K562 (cell line): ENCODE results near the gene P2RY13. TPM values are rescaled to one million over a fixed set of nuclear protein-coding genes. Genes with fewer than 3 reads are reported as not detected.

Experiments
- ATAC-seq: fragments of 200-7000 bp; cut with Tn5 transposase; 3 replicates; pipeline ENCODE4 v1.9.1; 2020; ENCODE audit warnings: moderate library complexity
- BruUV-seq: library from RNA; stranded (reverse); fragments of 400-500 nt; replicated peaks from 2 replicates; lab custom pipeline; 2021; lab: Mats Ljungman, UMichigan
- CTCF ChIA-PET: fragments of 300-600 bp; formaldehyde crosslinking; extraction: SDS; loops from one replicate; lab custom pipeline; 2021; ENCODE audit warnings: low intra/inter-chr PET ratio; lab: Yijun Ruan, JAX
- POLR2A ChIA-PET: fragments of 300-600, 350-650 bp; sonication (Branson Sonifier 250); formaldehyde crosslinking; extraction: SDS; loops from one replicate; lab custom pipeline; 2021; ENCODE audit warnings: antibody characterized with exemption, inconsistent platforms; lab: Yijun Ruan, JAX
- DNase-seq, 4 experiments: peaks; one replicate each; pipeline versions ENCODE4 v3.0.0 to v3.0.0-alpha.2; 2011 to 2018; ENCODE audit warnings: low spot score in 3 of 4, mixed read lengths in 3 of 4; ENCODE audit errors: extremely low read depth in 1 of 4
- FAIRE-seq: peaks from 2 replicates; lab custom pipeline; 2011; peaks lifted over from hg19 to GRCh38; lab: Jason Lieb, UNC
- H2AFZ ChIP-seq: 2 replicates; pipeline ENCODE4 v1.6.0; 2011; ENCODE audit warnings: low read depth, low read length, control low read depth, inconsistent platforms
- H3K27ac ChIP-seq: fragments of 200-600 bp; 3 replicates; pipeline ENCODE4 v1.8.0; 2011; ENCODE audit warnings: low read depth, mild to moderate bottlenecking, control low read depth, inconsistent platforms, low read length, moderate library complexity, mixed read lengths; ENCODE audit errors: extremely low read depth
- H3K27me3 ChIP-seq, 2 experiments: fragments of 300-600 bp in 1 of 2; 2 replicates in 1 of 2; 3 replicates in 1 of 2; pipeline versions ENCODE4 v1.6.0 to v1.8.0; 2011; ENCODE audit warnings: inconsistent platforms in 2 of 2, low read length in 2 of 2, mild to moderate bottlenecking in 1 of 2, mixed read lengths in 1 of 2, moderate library complexity in 1 of 2; ENCODE audit not compliant: control insufficient read depth in 2 of 2, insufficient read depth in 2 of 2
- H3K36me3 ChIP-seq: fragments of 300-600 bp; 3 replicates; pipeline ENCODE4 v1.8.0; 2011; ENCODE audit warnings: mild to moderate bottlenecking, low read length, inconsistent platforms; ENCODE audit not compliant: control insufficient read depth, insufficient read depth
- H3K4me1 ChIP-seq, 2 experiments: fragments of 200-600 bp in 1 of 2; replicated peaks in 1 of 2; 2 replicates in 1 of 2; 3 replicates in 1 of 2; pipeline versions ENCODE4 v1.5.1 to v1.8.0; 2011; ENCODE audit warnings: inconsistent platforms in 2 of 2, low read length in 2 of 2, mild to moderate bottlenecking in 1 of 2, mixed read lengths in 1 of 2, moderate library complexity in 1 of 2; ENCODE audit not compliant: control insufficient read depth in 2 of 2, insufficient read depth in 2 of 2
- H3K4me2 ChIP-seq: 2 replicates; pipeline ENCODE4 v1.6.1; 2011; ENCODE audit warnings: low read length, control low read depth, inconsistent platforms, mixed read lengths; ENCODE audit not compliant: insufficient read depth
- H3K4me3 ChIP-seq: fragments of 200-600 bp; sonication (generic), shearing (Covaris generic); 2 replicates; pipeline ENCODE4 v1.5.1; 2016; ENCODE audit warnings: control low read depth, inconsistent platforms
- H3K79me2 ChIP-seq: fragments of 200-600 bp; 3 replicates; pipeline ENCODE4 v1.8.0; 2011; ENCODE audit warnings: low read length, inconsistent platforms; ENCODE audit not compliant: control insufficient read depth, insufficient read depth
- H3K9ac ChIP-seq, 2 experiments: 2 replicates each; pipeline versions ENCODE4 v1.6.0 to v1.6.1; 2011; ENCODE audit warnings: low read depth in 2 of 2, low read length in 2 of 2, control low read depth in 1 of 2, inconsistent platforms in 1 of 2, mild to moderate bottlenecking in 1 of 2, mixed read lengths in 1 of 2; ENCODE audit not compliant: insufficient read depth in 1 of 2
- H3K9me1 ChIP-seq: one replicate; pipeline ENCODE4 v1.6.0; 2011; ENCODE audit warnings: inconsistent platforms, mild to moderate bottlenecking, low read length, moderate library complexity; ENCODE audit not compliant: control insufficient read depth, insufficient read depth
- H3K9me3 ChIP-seq: replicated peaks from 2 replicates; pipeline ENCODE4 v1.5.1; 2011; ENCODE audit warnings: low read depth, low read length, inconsistent platforms; ENCODE audit not compliant: control insufficient read depth, insufficient read depth
- H4K20me1 ChIP-seq: replicated peaks from 2 replicates; pipeline ENCODE4 v1.6.1; 2011; ENCODE audit warnings: low read length, inconsistent platforms, mixed read lengths; ENCODE audit not compliant: control insufficient read depth, insufficient read depth
- ARID1B ChIP-seq: fragments of 450-650 bp; IDR thresholded peaks from 2 replicates; pipeline ENCODE4 v1.6.1; 2016; ENCODE audit warnings: antibody characterized with exemption, mild to moderate bottlenecking, inconsistent platforms
- ETV1 ChIP-seq: fragments of 450-650 bp; conservative IDR thresholded peaks from 2 replicates; pipeline ENCODE4 v1.6.1; 2016; ENCODE audit warnings: missing genetic modification characterization, control low read depth, low read depth, missing compliant biosample characterization
- FOXA3 ChIP-seq, 2 experiments: fragments of 450-650 bp in 1 of 2; sonication (generic) in 1 of 2; formaldehyde crosslinking; IDR thresholded peaks in 1 of 2; conservative IDR thresholded peaks in 1 of 2; 2 replicates each; pipeline versions ENCODE4 v1.4.0 to v1.8.0; 2020 to 2022; ENCODE audit warnings: mild to moderate bottlenecking in 2 of 2, missing genetic modification reagents in 1 of 2
- GABPA ChIP-seq: fragments of 200-800 bp; sonication (Bioruptor generic); conservative IDR thresholded peaks from 2 replicates; pipeline ENCODE4 v1.6.1; 2016; ENCODE audit warnings: low read depth, missing genetic modification characterization, missing compliant biosample characterization
- ILK ChIP-seq: fragments of 450-650 bp; IDR thresholded peaks from 2 replicates; pipeline ENCODE4 v1.6.1; 2016; ENCODE audit warnings: missing genetic modification characterization, low read depth, mild to moderate bottlenecking, missing compliant biosample characterization, moderate library complexity, borderline replicate concordance
- KAT7 ChIP-seq: sonication (generic); formaldehyde crosslinking; IDR thresholded peaks from 2 replicates; pipeline ENCODE4 v1.8.0; 2022; ENCODE audit warnings: missing genetic modification reagents, mild to moderate bottlenecking, borderline replicate concordance
- MYC ChIP-seq, 2 experiments: fragments of 250-450 bp in 1 of 2; sonication (Bioruptor Pico) in 1 of 2; IDR thresholded peaks; 2 replicates each; pipeline versions ENCODE4 v1.5.1 to v1.6.1; 2012 to 2021; ENCODE audit warnings: low read depth in 2 of 2, borderline replicate concordance in 1 of 2, improper control_type of control experiment in 1 of 2, low read length in 1 of 2, mild to moderate bottlenecking in 1 of 2, moderate library complexity in 1 of 2
- MYNN ChIP-seq, 2 experiments: sonication (generic); formaldehyde crosslinking in 1 of 2; IDR thresholded peaks; 2 replicates each; pipeline versions ENCODE4 v1.5.0 to v1.6.1; 2016 to 2020; ENCODE audit warnings: antibody characterized with exemption in 1 of 2, missing genetic modification reagents in 1 of 2
- NCOR1 ChIP-seq: fragments of 450-650 bp; IDR thresholded peaks from 2 replicates; pipeline ENCODE4 v1.6.1; 2016; ENCODE audit warnings: mild to moderate bottlenecking, moderate library complexity
- NFE2L1 ChIP-seq: fragments of 450-650 bp; IDR thresholded peaks from 2 replicates; pipeline ENCODE4 v1.6.1; 2016; ENCODE audit warnings: missing genetic modification characterization, low read depth, mild to moderate bottlenecking, missing compliant biosample characterization, moderate library complexity, borderline replicate concordance
- NR3C1 ChIP-seq: sonication (generic); formaldehyde crosslinking; IDR thresholded peaks from 2 replicates; pipeline ENCODE4 v1.8.1; 2022; ENCODE audit warnings: missing genetic modification reagents
- POLR2A ChIP-seq: fragments of 450-650 bp; conservative IDR thresholded peaks from 2 replicates; pipeline ENCODE4 v1.6.1; 2016
- RBM39 ChIP-seq: fragments of 200-400 bp; formaldehyde crosslinking; optimal IDR thresholded peaks from 2 replicates; pipeline ENCODE3; 2018; ENCODE audit warnings: low read depth, low read length
- SMARCC2 ChIP-seq: fragments of 450-650 bp; IDR thresholded peaks from 2 replicates; pipeline ENCODE4 v1.6.1; 2017; ENCODE audit warnings: antibody characterized with exemption, moderate library complexity, mild to moderate bottlenecking, low read depth
- STAT5A ChIP-seq: IDR thresholded peaks from 2 replicates; pipeline ENCODE4 v1.6.1; 2012; ENCODE audit warnings: low read length, inconsistent platforms, borderline replicate concordance
- TBL1XR1 ChIP-seq, 2 experiments: IDR thresholded peaks; 2 replicates each; pipeline ENCODE4 v1.6.1; 2012; ENCODE audit warnings: improper control_type of control experiment in 2 of 2, low read length in 2 of 2, mild to moderate bottlenecking in 1 of 2
- ZNF175 ChIP-seq: fragments of 200-800 bp; sonication (Bioruptor generic); IDR thresholded peaks from 2 replicates; pipeline ENCODE4 v1.6.1; 2016; ENCODE audit warnings: low read depth, mild to moderate bottlenecking, missing genetic modification characterization, missing compliant biosample characterization
- ZNF212 ChIP-seq: fragments of 450-650 bp; formaldehyde crosslinking; IDR thresholded peaks from 2 replicates; pipeline ENCODE4 v1.4.0; 2020; ENCODE audit warnings: mild to moderate bottlenecking
- ZNF3 ChIP-seq: fragments of 250-450 bp; sonication (Bioruptor Pico); IDR thresholded peaks from 2 replicates; pipeline ENCODE4 v1.5.0; 2021; ENCODE audit warnings: mild to moderate bottlenecking, moderate library complexity
- WGBS: fragments of 100-300 bp; shearing (Covaris generic); methylation state at CpG from one replicate; pipeline ENCODE4 v1.1.6; 2016; ENCODE audit warnings: low coverage, mixed read lengths; ENCODE audit not compliant: insufficient coverage; ENCODE audit errors: missing lambda C conversion rate; 5-methylcytosine and 5-hydroxymethylcytosine counted together
- in situ Hi-C: fragments of 300-500 bp; cut with MboI; formaldehyde crosslinking; loops from 4 replicates; pipeline ENCODE4 v1.15.0; 2018; ENCODE audit warnings: inconsistent platforms, mixed read lengths
- intact Hi-C: fragments of 100-400 bp; cut with micrococcal nuclease; formaldehyde crosslinking; loops from 2 replicates; pipeline ENCODE4 v1.14.2; 2022
- polyA plus RNA-seq, 8 experiments: library from polyadenylated mRNA; depleted of rRNA in 4 of 8; stranded (reverse) in 5 of 8; unstranded in 3 of 8; fragments of >200 nt; fragmentation: Nextera tagmentation in 2 of 8; fragmentation: Illumina TruSeq in 1 of 8; extraction: Ambion mirVana in 2 of 8; extraction: Trizol in 1 of 8; gene quantifications; 2 replicates each; pipeline versions ENCODE4 v1.2.1 to v1.2.3, GENCODE V29; 2011 to 2014; ENCODE audit warnings: inconsistent platforms in 1 of 8, missing spikeins in 1 of 8
- total RNA-seq, 7 experiments: library from RNA; depleted of rRNA in 6 of 7; stranded (reverse); fragments of >200 nt in 6 of 7; fragmentation: Illumina TruSeq in 2 of 7; extraction: Trizol in 2 of 7; gene quantifications; 2 replicates each; pipeline versions ENCODE4 v1.2.1 to v1.2.3, GENCODE V29; 2011 to 2021; ENCODE audit warnings: low replicate concordance in 1 of 7
- TF ChIP-seq, protein P1 (sequence below): fragments of 450-650 bp; formaldehyde crosslinking; IDR thresholded peaks from 2 replicates; pipeline ENCODE4 v1.4.0; 2020; ENCODE audit warnings: mild to moderate bottlenecking
- TF ChIP-seq, protein P2 (sequence below), 2 experiments: IDR thresholded peaks; 2 replicates each; pipeline ENCODE4 v1.6.1; 2011; ENCODE audit warnings: borderline replicate concordance in 1 of 2, control low read depth in 1 of 2, low read depth in 1 of 2, low read length in 1 of 2, mild to moderate bottlenecking in 1 of 2, mixed read lengths in 1 of 2, moderate library complexity in 1 of 2; ENCODE audit not compliant: insufficient read depth in 1 of 2, insufficient read length in 1 of 2, poor library complexity in 1 of 2, severe bottlenecking in 1 of 2; ENCODE audit errors: extremely low read depth in 1 of 2

The P2RY13 gene
- total and polyA plus RNA-seq, 9 of the 15 experiments (the other 6 are each of a cell fraction or from before 2014, with no cell fraction given), result not detected

DNA sequence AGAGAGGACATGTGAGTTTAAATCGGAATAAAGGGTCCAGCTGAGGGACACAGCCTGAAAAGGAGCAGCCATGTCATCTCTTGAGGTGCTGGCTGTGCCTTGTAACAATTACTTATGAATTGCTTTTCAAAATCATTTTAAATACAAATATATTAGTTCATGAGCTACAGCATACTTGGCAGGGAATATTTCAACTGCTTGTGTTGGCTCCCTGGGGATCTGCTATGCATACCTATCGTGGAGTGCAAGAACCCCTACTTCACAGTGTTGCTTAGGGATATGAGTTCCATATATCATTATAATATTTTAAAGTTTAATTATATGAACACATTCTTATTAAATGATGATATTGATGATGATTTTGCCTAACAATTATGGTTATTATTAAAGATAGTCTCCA, 31.9 kb downstream of the P2RY13 start (continued):
- no peak for TF ChIP-seq ZNF3 (CRISPR knock-in tag)
- no peak for TF ChIP-seq MYNN (IDR thresholded peaks at IDR 0.05)
- no peak for TF ChIP-seq MYNN (CRISPR knock-in tag; IDR thresholded peaks at IDR 0.05)
- TF ChIP-seq ILK, result no peak

- in situ Hi-C loops, result no loop called here
- no peak for FAIRE-seq
- intact Hi-C loops, result no loop called here
Measured at GRCh38 chr3:151296226-151296625, 33.1 kb downstream of the P2RY13 start.

More at GRCh38 chr3:151296226-151296625, 33.1 kb downstream of the P2RY13 start:
- no peak overlapping the region for H2AFZ ChIP-seq
- POLR2A ChIA-PET, result no interaction called here
- CTCF ChIA-PET, result no interaction called here
- TF ChIP-seq FOXA3 (CRISPR knock-in tag; conservative IDR thresholded peaks at IDR 0.05 in 1 of 2, IDR thresholded peaks at IDR 0.05 in 1 of 2), result no peak
- no peak for TF ChIP-seq MYC (IDR thresholded peaks at IDR 0.05; ENCODE audit: low read depth, low read length)
- TF ChIP-seq MYC (CRISPR knock-in tag; IDR thresholded peaks at IDR 0.05; ENCODE audit: borderline replicate concordance, low read depth), result no peak
- no peak for TF ChIP-seq SMARCC2
- TF ChIP-seq POLR2A, result no peak
- no peak for TF ChIP-seq ARID1B
- no peak for TF ChIP-seq GABPA (tag)
- TF ChIP-seq ETV1 (tag), result no peak
- TF ChIP-seq NCOR1, result no peak
- TF ChIP-seq, protein P1, sequence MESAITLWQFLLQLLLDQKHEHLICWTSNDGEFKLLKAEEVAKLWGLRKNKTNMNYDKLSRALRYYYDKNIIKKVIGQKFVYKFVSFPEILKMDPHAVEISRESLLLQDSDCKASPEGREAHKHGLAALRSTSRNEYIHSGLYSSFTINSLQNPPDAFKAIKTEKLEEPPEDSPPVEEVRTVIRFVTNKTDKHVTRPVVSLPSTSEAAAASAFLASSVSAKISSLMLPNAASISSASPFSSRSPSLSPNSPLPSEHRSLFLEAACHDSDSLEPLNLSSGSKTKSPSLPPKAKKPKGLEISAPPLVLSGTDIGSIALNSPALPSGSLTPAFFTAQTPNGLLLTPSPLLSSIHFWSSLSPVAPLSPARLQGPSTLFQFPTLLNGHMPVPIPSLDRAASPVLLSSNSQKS (CRISPR knock-in tag), result no peak
- no peak for TF ChIP-seq RBM39
- TF ChIP-seq STAT5A, result no peak
- TF ChIP-seq NFE2L1 (tag), result no peak
- no peak for TF ChIP-seq NR3C1 (CRISPR knock-in tag)
- TF ChIP-seq KAT7 (CRISPR knock-in tag), result no peak
- TF ChIP-seq ZNF175 (CRISPR knock-in tag), result no peak
- TF ChIP-seq, protein P2, sequence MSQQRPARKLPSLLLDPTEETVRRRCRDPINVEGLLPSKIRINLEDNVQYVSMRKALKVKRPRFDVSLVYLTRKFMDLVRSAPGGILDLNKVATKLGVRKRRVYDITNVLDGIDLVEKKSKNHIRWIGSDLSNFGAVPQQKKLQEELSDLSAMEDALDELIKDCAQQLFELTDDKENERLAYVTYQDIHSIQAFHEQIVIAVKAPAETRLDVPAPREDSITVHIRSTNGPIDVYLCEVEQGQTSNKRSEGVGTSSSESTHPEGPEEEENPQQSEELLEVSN (IDR thresholded peaks at IDR 0.05; ENCODE audit: borderline replicate concordance in 1 of 2, extremely low read depth in 1 of 2, insufficient read depth in 1 of 2, insufficient read length in 1 of 2, low read depth in 1 of 2, low read length in 1 of 2, poor library complexity in 1 of 2, severe bottlenecking in 1 of 2), result no peak
- no peak for TF ChIP-seq ZNF212 (CRISPR knock-in tag)
- TF ChIP-seq TBL1XR1 (IDR thresholded peaks at IDR 0.05; ENCODE audit: low read length in 2 of 2), result no peak
- TF ChIP-seq ILK, result no peak
- no peak overlapping the region for H3K9ac ChIP-seq
- no TSS peak for BruUV-seq
- no peaks in the 10 kb centered on the region for H3K9me3 ChIP-seq
- WGBS, result 0% methylated on average over 3 of the region's 3 CpGs
- DNase-seq (no peak), ATAC-seq (no peak)
- no peak overlapping the region for H3K4me3 ChIP-seq
- H3K4me1 ChIP-seq, result no peaks in the 10 kb centered on the region
- no peak overlapping the region for H3K27ac ChIP-seq
- H3K27me3 ChIP-seq, result peaks cover 18 to 19% of the 10 kb centered on the region in 2 experiments; a peak in 4 of 5 replicates
- H3K79me2 ChIP-seq, result no peaks in the 10 kb centered on the region
- no peaks in the 10 kb centered on the region for H3K36me3 ChIP-seq
- H3K4me2 ChIP-seq, result no peak overlapping the region
- no peaks in the 10 kb centered on the region for H3K9me1 ChIP-seq
- H4K20me1 ChIP-seq, result no peaks in the 10 kb centered on the region; the same call in 1 of the 2 replicates
